Measurements from ENCODE around the gene SMIM44.
"Not testable (repeated sequence)": the region's sequence is repeated elsewhere in the genome, so short reads cannot be mapped to it uniquely, and the experiment has no call there.

SMIM44 gene

DNA sequence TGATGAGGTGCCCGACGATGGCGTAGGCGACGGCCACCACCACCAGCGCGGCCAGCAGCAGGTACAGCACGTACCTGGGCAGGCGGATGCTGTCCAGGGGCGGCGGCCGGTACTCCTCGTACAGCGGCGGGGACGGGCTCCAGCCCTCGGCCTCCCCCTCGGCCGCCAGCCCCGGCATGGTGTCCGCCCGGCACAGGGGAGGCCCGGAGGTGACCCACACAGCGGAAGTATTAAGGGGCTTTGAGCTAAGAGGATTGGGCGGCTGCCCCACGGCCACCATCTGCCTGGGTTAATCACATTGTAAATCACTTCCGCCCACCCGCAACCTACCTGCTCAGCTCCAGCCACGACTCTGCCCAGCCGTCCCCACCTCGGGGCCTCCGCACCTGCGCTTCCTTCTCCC, at the start of gene SMIM44:
TSS of gene SMIM44 (minus strand) at position 216 of the 403 bp plus-strand sequence. CDS start at position 178, 38 bp downstream.
- no peaks in the 10 kb centered on the region for H3K79me2 ChIP-seq (ENCODE audit: control insufficient read depth, insufficient read depth, low read length, unreplicated experiment)
- H2AFZ ChIP-seq (ENCODE audit: low read length, unreplicated experiment): no peak within 1 kb of the TSS
- H3K4me3 ChIP-seq (ENCODE audit: low read depth, low read length): no peak within 1 kb of the TSS
- H3K36me3 ChIP-seq (ENCODE audit: insufficient read depth, low read length): no peaks in the 10 kb centered on the region
- H3K27me3 ChIP-seq (ENCODE audit: insufficient read depth, low read length): peaks cover 33% of the 10 kb centered on the region
- H3K27ac ChIP-seq (ENCODE audit: low read depth, low read length): no peak within 1 kb of the TSS
- no peaks in the 10 kb centered on the region for H3K4me1 ChIP-seq (ENCODE audit: control insufficient read depth, insufficient read depth, low read length, unreplicated experiment)

DNA sequence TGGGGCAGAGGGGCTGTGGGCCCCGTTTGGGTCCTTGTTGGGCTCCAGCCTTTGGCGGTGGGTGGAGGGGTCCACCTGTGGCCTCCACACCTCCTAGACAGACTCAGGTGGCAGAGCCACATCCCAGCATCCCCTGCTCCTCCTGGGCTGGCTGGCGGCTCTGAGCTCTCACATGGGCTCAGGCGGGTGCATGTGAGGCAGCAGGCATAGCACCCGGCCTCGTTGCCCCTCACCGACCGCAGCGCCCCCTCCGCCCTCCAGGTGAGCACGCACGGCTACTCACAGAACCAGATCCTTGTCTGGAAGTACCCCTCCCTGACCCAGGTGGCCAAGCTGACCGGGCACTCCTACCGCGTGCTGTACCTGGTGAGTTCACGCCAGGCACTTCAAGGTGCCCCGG, 49.8 kb upstream of the SMIM44 start:
- Histone ChIP-seq H3K27ac (ENCODE audit: low read depth, low read length) (no peak overlapping the region), H3K4me1 (ENCODE audit: control insufficient read depth, insufficient read depth, low read length, unreplicated experiment) (no peaks in the 10 kb centered on the region), H3K36me3 (ENCODE audit: insufficient read depth, low read length) (no peaks in the 10 kb centered on the region), H3K79me2 (ENCODE audit: control insufficient read depth, insufficient read depth, low read length, unreplicated experiment) (no peaks in the 10 kb centered on the region), H3K27me3 (ENCODE audit: insufficient read depth, low read length) (no peaks in the 10 kb centered on the region), H2AFZ (ENCODE audit: low read length, unreplicated experiment) (no peak overlapping the region), H3K4me3 (ENCODE audit: low read depth, low read length) (no peak overlapping the region)

DNA sequence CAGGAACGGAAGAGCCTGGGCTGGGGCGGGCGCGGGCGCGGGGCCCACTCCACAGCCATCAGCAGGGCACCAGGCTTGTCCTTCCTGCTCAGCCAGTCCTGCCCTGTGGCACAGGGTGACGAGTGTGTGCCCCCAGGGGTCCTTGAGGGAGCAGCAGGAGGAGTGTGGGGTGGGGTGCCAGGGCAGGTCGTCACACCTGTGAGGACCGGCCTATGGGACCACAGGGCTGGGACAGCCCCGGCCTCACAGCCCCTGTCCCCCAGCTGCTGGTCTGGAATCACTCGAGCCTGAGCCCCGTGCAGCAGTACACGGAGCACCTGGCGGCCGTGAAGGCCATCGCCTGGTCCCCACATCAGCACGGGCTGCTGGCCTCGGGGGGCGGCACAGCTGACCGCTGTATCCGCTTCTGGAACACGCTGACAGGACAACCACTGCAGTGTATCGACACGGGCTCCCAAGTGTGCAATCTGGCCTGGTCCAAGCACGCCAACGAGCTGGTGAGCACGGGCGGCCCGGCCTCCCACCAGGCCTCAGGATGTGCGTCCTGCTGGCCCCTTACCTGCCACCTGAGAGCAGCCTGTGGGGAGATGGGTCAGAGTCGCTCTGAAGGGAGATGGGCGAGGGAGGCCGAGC, 49.0 kb upstream of the SMIM44 start:
- Histone ChIP-seq H3K79me2 (ENCODE audit: control insufficient read depth, insufficient read depth, low read length, unreplicated experiment) (no peaks in the 10 kb centered on the region), H3K27me3 (ENCODE audit: insufficient read depth, low read length) (no peaks in the 10 kb centered on the region), H3K4me1 (ENCODE audit: control insufficient read depth, insufficient read depth, low read length, unreplicated experiment) (no peaks in the 10 kb centered on the region), H3K36me3 (ENCODE audit: insufficient read depth, low read length) (no peaks in the 10 kb centered on the region), H2AFZ (ENCODE audit: low read length, unreplicated experiment) (no peak overlapping the region), H3K4me3 (ENCODE audit: low read depth, low read length) (no peak overlapping the region), H3K27ac (ENCODE audit: low read depth, low read length) (no peak overlapping the region)

DNA sequence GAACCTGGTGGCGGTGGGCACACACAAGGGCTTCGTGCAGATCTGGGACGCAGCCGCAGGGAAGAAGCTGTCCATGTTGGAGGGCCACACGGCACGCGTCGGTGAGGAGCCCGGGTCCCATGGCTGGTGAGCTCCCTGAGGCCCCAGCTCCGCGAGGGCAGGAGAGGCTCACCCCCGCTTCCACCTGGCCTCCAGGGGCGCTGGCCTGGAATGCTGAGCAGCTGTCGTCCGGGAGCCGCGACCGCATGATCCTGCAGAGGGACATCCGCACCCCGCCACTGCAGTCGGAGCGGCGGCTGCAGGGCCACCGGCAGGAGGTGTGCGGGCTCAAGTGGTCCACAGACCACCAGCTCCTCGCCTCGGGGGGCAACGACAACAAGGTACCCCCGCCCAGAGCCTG, 48.5 kb upstream of the SMIM44 start:
- no peaks in the 10 kb centered on the region for H3K27me3 ChIP-seq (ENCODE audit: insufficient read depth, low read length)
- no peak overlapping the region for H2AFZ ChIP-seq (ENCODE audit: low read length, unreplicated experiment)
- no peak overlapping the region for H3K27ac ChIP-seq (ENCODE audit: low read depth, low read length)
- no peaks in the 10 kb centered on the region for H3K79me2 ChIP-seq (ENCODE audit: control insufficient read depth, insufficient read depth, low read length, unreplicated experiment)
- no peaks in the 10 kb centered on the region for H3K4me1 ChIP-seq (ENCODE audit: control insufficient read depth, insufficient read depth, low read length, unreplicated experiment)
- no peak overlapping the region for H3K4me3 ChIP-seq (ENCODE audit: low read depth, low read length)
- H3K36me3 ChIP-seq (ENCODE audit: insufficient read depth, low read length): no peaks in the 10 kb centered on the region

DNA sequence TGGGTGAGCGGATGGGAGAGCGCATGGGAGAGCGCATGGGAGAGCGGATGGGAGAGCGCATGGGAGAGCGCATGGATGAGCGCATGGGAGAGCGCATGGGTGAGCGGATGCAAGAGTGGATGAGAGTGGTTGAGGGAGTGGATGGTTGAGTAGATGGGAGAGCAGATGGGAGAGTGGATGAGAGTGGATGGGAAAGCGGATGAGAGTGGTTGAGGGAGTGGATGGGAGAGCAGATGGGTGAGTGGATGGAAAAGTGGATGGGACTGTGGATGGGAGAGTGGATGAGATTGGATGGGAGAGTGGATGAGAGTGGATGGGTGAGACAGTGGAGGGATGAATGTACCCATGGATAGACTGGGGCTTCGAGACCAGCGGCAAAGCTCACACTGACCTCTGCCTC, 47.1 kb upstream of the SMIM44 start:
- no peaks in the 10 kb centered on the region for H3K4me1 ChIP-seq (ENCODE audit: control insufficient read depth, insufficient read depth, low read length, unreplicated experiment)
- H2AFZ ChIP-seq (ENCODE audit: low read length, unreplicated experiment): no peak overlapping the region
- no peaks in the 10 kb centered on the region for H3K36me3 ChIP-seq (ENCODE audit: insufficient read depth, low read length)

DNA sequence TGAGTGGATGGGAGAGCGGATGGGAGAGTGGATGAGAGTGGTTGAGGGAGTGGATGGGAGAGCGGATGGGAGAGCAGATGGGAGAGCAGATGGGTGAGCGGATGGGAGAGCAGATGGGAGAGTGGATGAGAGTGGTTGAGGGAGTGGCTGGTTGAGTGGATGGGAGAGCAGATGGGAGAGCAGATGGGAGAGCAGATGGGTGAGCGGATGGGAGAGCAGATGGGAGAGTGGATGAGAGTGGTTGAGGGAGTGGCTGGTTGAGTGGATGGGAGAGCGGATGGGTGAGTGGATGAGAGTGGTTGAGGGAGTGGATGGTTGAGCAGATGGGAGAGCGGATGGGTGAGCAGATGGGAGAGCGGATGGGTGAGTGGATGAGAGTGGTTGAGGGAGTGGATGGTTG, 46.1 kb upstream of the SMIM44 start:
- H3K36me3 ChIP-seq (ENCODE audit: insufficient read depth, low read length); H3K79me2 ChIP-seq (ENCODE audit: control insufficient read depth, insufficient read depth, low read length, unreplicated experiment); H3K4me3 ChIP-seq (ENCODE audit: low read depth, low read length); H2AFZ ChIP-seq (ENCODE audit: low read length, unreplicated experiment); H3K4me1 ChIP-seq (ENCODE audit: control insufficient read depth, insufficient read depth, low read length, unreplicated experiment); H3K27me3 ChIP-seq (ENCODE audit: insufficient read depth, low read length); H3K27ac ChIP-seq (ENCODE audit: low read depth, low read length): not testable (repeated sequence)

More for the DNA sequence above, 47.1 kb upstream of the SMIM44 start:
- Histone ChIP-seq H3K79me2 (ENCODE audit: control insufficient read depth, insufficient read depth, low read length, unreplicated experiment) (no peaks in the 10 kb centered on the region), H3K4me3 (ENCODE audit: low read depth, low read length) (no peak overlapping the region), H3K27ac (ENCODE audit: low read depth, low read length) (no peak overlapping the region), H3K27me3 (ENCODE audit: insufficient read depth, low read length) (no peaks in the 10 kb centered on the region)

DNA sequence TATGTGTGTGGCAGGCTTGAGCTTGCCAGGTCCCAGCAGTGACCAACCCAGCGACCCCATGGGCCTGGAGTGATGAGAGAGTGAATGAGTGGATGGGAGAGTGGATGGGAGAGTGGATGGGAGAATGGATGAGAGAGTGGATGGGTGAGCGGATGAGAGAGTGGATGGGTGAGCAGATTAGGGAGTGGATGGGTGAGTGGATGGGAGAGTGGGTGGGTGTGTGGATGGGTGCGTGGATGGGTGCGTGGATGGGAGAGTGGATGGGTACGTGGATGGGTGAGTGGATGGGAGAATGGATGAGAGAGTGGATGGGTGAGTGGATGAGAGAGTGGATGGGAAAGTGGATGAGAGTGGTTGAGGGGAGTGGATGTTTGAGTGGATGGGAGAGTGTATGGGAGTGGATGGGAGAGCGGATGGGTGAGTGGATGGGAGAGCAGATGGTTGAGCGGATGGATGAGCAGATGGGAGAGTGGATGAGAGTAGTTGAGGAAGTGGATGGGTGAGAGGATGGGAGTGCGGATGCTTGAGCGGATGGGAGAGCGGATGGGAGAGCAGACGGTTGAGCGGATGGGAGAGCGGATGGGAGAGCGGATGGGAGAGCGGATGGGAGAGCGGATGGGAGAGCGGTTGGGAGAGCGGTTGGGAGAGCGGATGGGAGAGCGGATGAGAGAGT, 45.4 kb upstream of the SMIM44 start:
- no peaks in the 10 kb centered on the region for H3K36me3 ChIP-seq (ENCODE audit: insufficient read depth, low read length)
- no peak overlapping the region for H3K4me3 ChIP-seq (ENCODE audit: low read depth, low read length)
- H3K4me1 ChIP-seq (ENCODE audit: control insufficient read depth, insufficient read depth, low read length, unreplicated experiment): no peaks in the 10 kb centered on the region
- no peaks in the 10 kb centered on the region for H3K27me3 ChIP-seq (ENCODE audit: insufficient read depth, low read length)
- no peak overlapping the region for H2AFZ ChIP-seq (ENCODE audit: low read length, unreplicated experiment)
- no peak overlapping the region for H3K27ac ChIP-seq (ENCODE audit: low read depth, low read length)
- H3K79me2 ChIP-seq (ENCODE audit: control insufficient read depth, insufficient read depth, low read length, unreplicated experiment): no peaks in the 10 kb centered on the region

DNA sequence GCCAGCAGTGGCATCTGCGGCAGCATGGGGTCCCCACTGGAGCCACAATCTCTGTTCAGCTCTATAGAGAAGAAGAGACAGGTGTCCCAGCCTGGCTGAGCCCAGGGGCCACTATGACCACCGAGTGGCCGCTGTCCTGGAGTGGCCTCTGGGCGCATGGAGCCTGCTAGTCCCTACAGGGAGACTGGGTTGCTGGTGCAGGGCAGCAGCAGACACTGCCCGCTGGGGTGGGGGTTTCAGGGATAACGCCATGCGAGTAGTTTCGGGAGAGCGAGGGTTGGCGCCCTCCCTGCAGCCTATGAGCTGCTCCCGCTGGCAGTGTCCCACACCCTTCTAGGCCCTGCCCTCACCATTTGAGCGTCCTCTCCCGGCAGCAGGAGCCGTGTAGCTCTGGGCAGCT, 44.8 kb upstream of the SMIM44 start:
- Histone ChIP-seq H3K27ac (ENCODE audit: low read depth, low read length) (no peak overlapping the region), H3K79me2 (ENCODE audit: control insufficient read depth, insufficient read depth, low read length, unreplicated experiment) (no peaks in the 10 kb centered on the region), H2AFZ (ENCODE audit: low read length, unreplicated experiment) (no peak overlapping the region), H3K36me3 (ENCODE audit: insufficient read depth, low read length) (no peaks in the 10 kb centered on the region), H3K4me3 (ENCODE audit: low read depth, low read length) (no peak overlapping the region), H3K27me3 (ENCODE audit: insufficient read depth, low read length) (no peaks in the 10 kb centered on the region), H3K4me1 (ENCODE audit: control insufficient read depth, insufficient read depth, low read length, unreplicated experiment) (no peaks in the 10 kb centered on the region)

DNA sequence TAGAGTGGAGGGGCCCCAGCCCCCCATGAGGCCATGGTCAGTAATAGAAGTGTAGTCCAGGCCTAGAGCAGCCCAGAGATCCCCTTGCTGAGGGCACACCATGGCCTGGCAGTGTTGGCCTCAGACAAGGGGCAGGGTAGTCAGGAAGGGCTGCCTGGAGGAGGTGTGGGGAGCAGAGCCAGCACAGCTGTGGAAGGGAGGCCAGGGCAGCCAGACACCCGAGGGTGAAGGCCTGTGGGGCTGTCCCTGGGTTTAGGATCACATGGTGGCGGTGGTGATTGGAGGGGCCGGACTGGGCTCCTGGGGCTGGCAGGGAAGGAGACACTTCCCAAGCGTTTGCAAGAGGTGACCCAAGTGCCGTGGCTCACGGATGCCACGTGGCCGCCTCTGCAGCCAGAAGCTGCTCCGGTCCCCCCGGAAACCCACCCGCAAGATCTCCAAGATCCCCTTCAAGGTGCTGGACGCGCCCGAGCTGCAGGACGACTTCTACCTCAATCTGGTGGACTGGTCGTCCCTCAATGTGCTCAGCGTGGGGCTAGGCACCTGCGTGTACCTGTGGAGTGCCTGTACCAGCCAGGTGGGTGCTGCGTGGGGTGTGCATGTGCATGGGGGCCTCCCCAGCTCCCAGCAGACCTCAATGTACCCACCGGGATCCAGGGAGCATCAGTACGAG, 44.1 kb upstream of the SMIM44 start:
- no peak overlapping the region for H3K4me3 ChIP-seq (ENCODE audit: low read depth, low read length)
- H3K27me3 ChIP-seq (ENCODE audit: insufficient read depth, low read length): no peaks in the 10 kb centered on the region
- no peaks in the 10 kb centered on the region for H3K4me1 ChIP-seq (ENCODE audit: control insufficient read depth, insufficient read depth, low read length, unreplicated experiment)
- H2AFZ ChIP-seq (ENCODE audit: low read length, unreplicated experiment): no peak overlapping the region
- H3K79me2 ChIP-seq (ENCODE audit: control insufficient read depth, insufficient read depth, low read length, unreplicated experiment): no peaks in the 10 kb centered on the region
- H3K27ac ChIP-seq (ENCODE audit: low read depth, low read length): no peak overlapping the region
- no peaks in the 10 kb centered on the region for H3K36me3 ChIP-seq (ENCODE audit: insufficient read depth, low read length)

DNA sequence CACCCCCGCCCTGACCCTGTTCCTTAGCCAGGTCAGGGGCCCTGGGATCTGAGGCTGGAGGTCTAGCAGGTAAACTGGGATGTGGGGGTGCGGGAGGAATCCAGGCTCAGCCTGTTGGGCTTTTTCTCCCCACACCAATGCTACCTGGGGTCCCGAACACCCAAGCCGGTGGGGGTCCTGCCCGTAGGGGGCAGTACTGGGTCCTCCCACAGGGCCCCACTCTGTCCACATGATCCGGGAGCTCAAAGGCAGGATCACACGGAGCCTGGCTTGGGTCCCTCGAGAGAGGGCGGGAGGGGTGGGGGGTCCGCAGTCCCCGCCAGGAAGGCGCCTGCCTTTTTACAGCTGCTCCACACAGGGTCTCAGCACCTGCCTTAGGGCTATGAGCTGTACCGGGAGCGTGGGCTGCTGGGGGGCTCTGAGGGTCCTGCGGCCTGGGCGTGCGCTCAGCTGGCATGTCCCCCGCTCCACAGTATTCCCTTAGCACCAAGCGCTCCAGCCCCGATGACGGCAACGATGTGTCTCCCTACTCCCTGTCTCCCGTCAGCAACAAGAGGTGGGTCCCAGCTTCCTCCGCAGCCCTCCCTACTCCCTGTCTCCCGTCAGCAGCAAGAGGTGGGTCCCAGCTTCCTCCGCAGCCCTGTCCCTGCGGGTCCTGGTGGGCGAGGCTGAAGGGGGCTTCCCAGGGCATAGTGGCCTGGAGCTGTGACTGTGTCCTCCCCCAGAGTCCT, 43.4 kb upstream of the SMIM44 start:
- Histone ChIP-seq H3K79me2 (ENCODE audit: control insufficient read depth, insufficient read depth, low read length, unreplicated experiment) (no peaks in the 10 kb centered on the region), H3K27ac (ENCODE audit: low read depth, low read length) (no peak overlapping the region), H2AFZ (ENCODE audit: low read length, unreplicated experiment) (no peak overlapping the region), H3K4me1 (ENCODE audit: control insufficient read depth, insufficient read depth, low read length, unreplicated experiment) (no peaks in the 10 kb centered on the region), H3K36me3 (ENCODE audit: insufficient read depth, low read length) (no peaks in the 10 kb centered on the region), H3K4me3 (ENCODE audit: low read depth, low read length) (no peak overlapping the region), H3K27me3 (ENCODE audit: insufficient read depth, low read length) (no peaks in the 10 kb centered on the region)

Measured in ACC112 (cell line).